Panc1 (cell line): ENCODE measurements around the gene UBXN11. TPM values are rescaled to one million over a fixed set of nuclear protein-coding genes. Genes with fewer than 3 reads are reported as not detected.

Experiments
- ATAC-seq: fragments of 200-7000 bp; cut with Tn5 transposase; 2 replicates; pipeline ENCODE4 v1.9.1; 2020; ENCODE audit warnings: mild to moderate bottlenecking, moderate library complexity
- BruUV-seq: library from RNA; stranded (reverse); fragments of 400-500 nt; replicated peaks from 2 replicates; lab custom pipeline; 2021; lab: Mats Ljungman, UMichigan
- CTCF ChIA-PET: fragments of 300-600 bp; sonication (Branson Sonifier 250); formaldehyde crosslinking; loops from one replicate; lab custom pipeline; 2022; ENCODE audit warnings: antibody characterized with exemption; lab: Charles Lee
- POLR2A ChIA-PET: fragments of 300-600 bp; sonication (Branson Sonifier 250); formaldehyde crosslinking; loops from one replicate; lab custom pipeline; 2022; ENCODE audit warnings: antibody characterized with exemption; lab: Charles Lee
- DNase-seq: peaks from one replicate; pipeline ENCODE4 v3.0.0-alpha.2; 2010; ENCODE audit warnings: low read depth, low spot score
- H3K27ac ChIP-seq: 2 replicates; pipeline ENCODE4 v1.5.1; 2011; ENCODE audit warnings: mild to moderate bottlenecking, low read length, inconsistent platforms
- H3K27me3 ChIP-seq: fragments of 200-500 bp; sonication (Bioruptor generic); 2 replicates; pipeline ENCODE4 v1.6.0; 2014; ENCODE audit warnings: low read length, inconsistent platforms; ENCODE audit not compliant: control insufficient read depth, insufficient read depth
- H3K36me3 ChIP-seq: fragments of 200-500 bp; sonication (Bioruptor generic); 2 replicates; pipeline ENCODE4 v1.5.1; 2014; ENCODE audit warnings: inconsistent platforms, mild to moderate bottlenecking, low read length, moderate library complexity; ENCODE audit not compliant: control insufficient read depth, insufficient read depth
- H3K4me1 ChIP-seq: 2 replicates; pipeline ENCODE4 v1.5.1; 2011; ENCODE audit warnings: inconsistent platforms, mild to moderate bottlenecking, low read length, moderate library complexity; ENCODE audit not compliant: control insufficient read depth, insufficient read depth
- H3K4me3 ChIP-seq, 2 experiments: 2 replicates each; pipeline ENCODE4 v1.5.1; 2011 to 2012; ENCODE audit warnings: low read depth in 2 of 2, low read length in 2 of 2, mild to moderate bottlenecking in 2 of 2, inconsistent platforms in 1 of 2, moderate library complexity in 1 of 2
- H3K9me3 ChIP-seq: fragments of 200-500 bp; sonication (Bioruptor generic); 2 replicates; pipeline ENCODE4 v1.5.1; 2014; ENCODE audit warnings: low read depth, mild to moderate bottlenecking, inconsistent platforms, low read length, moderate library complexity; ENCODE audit not compliant: control insufficient read depth, insufficient read depth
- CTCF ChIP-seq: fragments of 450-650 bp; IDR thresholded peaks from 2 replicates; pipeline ENCODE4 v1.5.1; 2017; ENCODE audit warnings: mild to moderate bottlenecking
- POLR2AphosphoS5 ChIP-seq: IDR thresholded peaks from 2 replicates; pipeline ENCODE4 v1.6.1; 2012; ENCODE audit warnings: mild to moderate bottlenecking, low read depth, low read length, moderate library complexity
- REST ChIP-seq, 2 experiments: IDR thresholded peaks; 2 replicates each; pipeline ENCODE4 v1.6.1; 2011 to 2012; ENCODE audit warnings: low read depth in 2 of 2, control low read depth in 1 of 2, low read length in 1 of 2, mild to moderate bottlenecking in 1 of 2, moderate library complexity in 1 of 2; ENCODE audit not compliant: insufficient read depth in 1 of 2
- SIN3A ChIP-seq: IDR thresholded peaks from 2 replicates; pipeline ENCODE4 v1.6.1; 2012; ENCODE audit warnings: low read depth, mild to moderate bottlenecking, low read length, moderate library complexity, borderline replicate concordance; ENCODE audit not compliant: insufficient read depth
- TCF7L2 ChIP-seq: IDR thresholded peaks from 2 replicates; pipeline ENCODE4 v1.6.1; 2011; ENCODE audit warnings: mild to moderate bottlenecking, low read depth, low read length, inconsistent platforms
- in situ Hi-C: cut with HindIII; loops from 2 replicates; pipeline ENCODE4 v1.10.0; 2016; ENCODE audit warnings: low sequenced_read_pairs, low pct_unique_long_range_greater_than_20kb
- intact Hi-C: fragments of 100-400 bp; cut with micrococcal nuclease; formaldehyde crosslinking; loops from one replicate; pipeline ENCODE4 v1.10.0; 2022; ENCODE audit not compliant: unreplicated experiment
- total RNA-seq: library from RNA; stranded (reverse); gene quantifications from one replicate; pipeline ENCODE4 v1.2.1, GENCODE V29; 2021; ENCODE audit not compliant: unreplicated experiment

Gene UBXN11
- total RNA-seq, 1 experiment from 2014 or later, result 23.7 TPM

- no peaks in the 10 kb centered on the region for H3K27me3 ChIP-seq
- no peak overlapping the region for H3K27ac ChIP-seq
- no TSS peak for BruUV-seq
- TF ChIP-seq CTCF (no peak), REST (IDR thresholded peaks at IDR 0.05; ENCODE audit: insufficient read depth in 1 of 2, low read depth in 2 of 2, low read length in 1 of 2) (no peak), TCF7L2 (no peak), POLR2AphosphoS5 (no peak), SIN3A (no peak)
- POLR2A ChIA-PET, result interaction anchor here (0.6 kb wide), 1 partner anchor 861 kb away, joined by 3 read pairs; no protein-coding TSS in a partner anchor
- DNase-seq, result no peak
- intact Hi-C loops, result no loop called here
- CTCF ChIA-PET, result interaction anchor here (0.6 kb wide), 1 partner anchor 125 kb away, joined by 5 read pairs; no protein-coding TSS in a partner anchor
- H3K4me3 ChIP-seq, result no peak overlapping the region
- H3K9me3 ChIP-seq, result no peaks in the 10 kb centered on the region
- H3K4me1 ChIP-seq, result peaks cover under 1% of the 10 kb centered on the region; the same call in 1 of the 2 replicates
- H3K36me3 ChIP-seq, result no peaks in the 10 kb centered on the region
- in situ Hi-C loops, result no loop called here
- ATAC-seq, result no peak
These were observed 16.1 kb downstream of the UBXN11 start for GRCh38 chr1:26290122-26290881.

- ChIA-PET POLR2A (no interaction called here), CTCF (interaction anchor here (0.8 kb wide), 1 partner anchor 8 kb away, joined by 3 read pairs; no protein-coding TSS in a partner anchor)
- peaks cover 10% of the 10 kb centered on the region for H3K4me1 ChIP-seq
- TF ChIP-seq REST (IDR thresholded peaks at IDR 0.05; ENCODE audit: insufficient read depth in 1 of 2, low read depth in 2 of 2, low read length in 1 of 2), result no peak
- no peak for TF ChIP-seq TCF7L2
- no peak for TF ChIP-seq POLR2AphosphoS5
- TF ChIP-seq SIN3A, result no peak
- TF ChIP-seq CTCF, result no peak
- no TSS peak for BruUV-seq
- H3K27me3 ChIP-seq, result no peaks in the 10 kb centered on the region
- H3K27ac ChIP-seq, result no peak overlapping the region
- intact Hi-C loops, result loop anchor here (5.0 kb wide), 1 partner anchor 103 kb away; no protein-coding TSS in a partner anchor
- H3K36me3 ChIP-seq, result no peaks in the 10 kb centered on the region
- no peaks in the 10 kb centered on the region for H3K9me3 ChIP-seq
- DNase-seq (no peak), ATAC-seq (no peak)
- no peak overlapping the region for H3K4me3 ChIP-seq
- in situ Hi-C loops, result no loop called here
These were observed 17.0 kb downstream of the UBXN11 start for GRCh38 chr1:26289158-26290059.
